DOHH2 (cell line): ENCODE measurements around the gene KANSL3.

Experiments
- H3F3A ChIP-seq: fragments of 200-600 bp; sonication (generic), shearing (Covaris generic); 2 replicates; pipeline ENCODE4 v1.6.0; 2016; ENCODE audit warnings: antibody characterized with exemption, mild to moderate bottlenecking; ENCODE audit not compliant: control insufficient read depth, insufficient read depth
- H3K27ac ChIP-seq: fragments of 200-600 bp; sonication (generic); 2 replicates; pipeline ENCODE4 v1.5.1; 2014; ENCODE audit warnings: low read depth, mild to moderate bottlenecking, low read length, moderate library complexity
- H3K27me3 ChIP-seq: fragments of 200-600 bp; sonication (generic); 2 replicates; pipeline ENCODE4 v1.6.1; 2014; ENCODE audit warnings: mild to moderate bottlenecking, low read length, mixed read lengths; ENCODE audit not compliant: control insufficient read depth
- H3K36me3 ChIP-seq: fragments of 200-600 bp; sonication (generic); 2 replicates; pipeline ENCODE4 v1.6.1; 2014; ENCODE audit warnings: mild to moderate bottlenecking, low read length, moderate library complexity, mixed read lengths; ENCODE audit not compliant: control insufficient read depth
- H3K4me1 ChIP-seq: fragments of 200-600 bp; sonication (generic); 2 replicates; pipeline ENCODE4 v1.6.1; 2014; ENCODE audit warnings: mild to moderate bottlenecking, low read length, mixed read lengths; ENCODE audit not compliant: control insufficient read depth
- H3K4me2 ChIP-seq: fragments of 200-600 bp; sonication (generic); 2 replicates; pipeline ENCODE4 v1.6.0; 2014; ENCODE audit warnings: mild to moderate bottlenecking, low read length, moderate library complexity
- H3K4me3 ChIP-seq: fragments of 200-600 bp; sonication (generic); 2 replicates; pipeline ENCODE4 v1.5.1; 2014; ENCODE audit warnings: mild to moderate bottlenecking, low read length, mixed read lengths
- H3K79me2 ChIP-seq: fragments of 200-600 bp; sonication (generic); 2 replicates; pipeline ENCODE4 v1.6.1; 2014; ENCODE audit warnings: mild to moderate bottlenecking, low read length, mixed read lengths; ENCODE audit not compliant: control insufficient read depth
- H3K9me2 ChIP-seq: fragments of 200-600 bp; sonication (generic); replicated peaks from 2 replicates; pipeline ENCODE4 v1.6.1; 2014; ENCODE audit warnings: mild to moderate bottlenecking, low read length, mixed read lengths; ENCODE audit not compliant: control insufficient read depth
- H3K9me3 ChIP-seq: fragments of 200-600 bp; sonication (generic); 2 replicates; pipeline ENCODE4 v1.6.1; 2014; ENCODE audit warnings: antibody characterized with exemption, low read length, mixed read lengths; ENCODE audit not compliant: control insufficient read depth, insufficient read depth
- H4K20me1 ChIP-seq: fragments of 200-600 bp; sonication (generic); 2 replicates; pipeline ENCODE4 v1.6.0; 2014; ENCODE audit warnings: low read depth, mild to moderate bottlenecking, antibody characterized with exemption, low read length, moderate library complexity; ENCODE audit not compliant: control insufficient read depth, insufficient read depth
- CTCF ChIP-seq: fragments of 200-600 bp; sonication (generic); IDR thresholded peaks from one replicate; pipeline ENCODE4 v1.5.1; 2014; ENCODE audit warnings: antibody characterized with exemption, mild to moderate bottlenecking, low read depth, low read length; ENCODE audit not compliant: poor library complexity, severe bottlenecking
- EZH2phosphoT487 ChIP-seq: fragments of 200-600 bp; sonication (generic); IDR thresholded peaks from 2 replicates; pipeline ENCODE4 v1.6.1; 2017; ENCODE audit warnings: borderline replicate concordance, mild to moderate bottlenecking, antibody characterized with exemption, low read length, moderate library complexity, mixed read lengths

KANSL3 gene

GRCh38 chr2:96579422-96579821 is 58.7 kb downstream of the KANSL3 start:
- H3F3A ChIP-seq, result no peaks in the 10 kb centered on the region; the same call in 1 of the 2 replicates
- H3K27me3 ChIP-seq, result no peaks in the 10 kb centered on the region
- no peaks in the 10 kb centered on the region for H3K9me3 ChIP-seq
- H3K27ac ChIP-seq, result no peak overlapping the region
- TF ChIP-seq EZH2phosphoT487 (no peak), CTCF (no peak)
- H3K4me3 ChIP-seq, result no peak overlapping the region
- no peaks in the 10 kb centered on the region for H3K79me2 ChIP-seq
- no peaks in the 10 kb centered on the region for H3K36me3 ChIP-seq
- H3K4me1 ChIP-seq, result no peaks in the 10 kb centered on the region
- H4K20me1 ChIP-seq, result no peaks in the 10 kb centered on the region
- H3K9me2 ChIP-seq, result no peaks in the 10 kb centered on the region
- no peak overlapping the region for H3K4me2 ChIP-seq

GRCh38 chr2:96578731-96579130 is 59.4 kb downstream of the KANSL3 start:
- Histone ChIP-seq H4K20me1 (no peaks in the 10 kb centered on the region), H3K27ac (no peak overlapping the region), H3K9me2 (no peaks in the 10 kb centered on the region), H3K4me2 (no peak overlapping the region), H3K9me3 (no peaks in the 10 kb centered on the region), H3K36me3 (no peaks in the 10 kb centered on the region), H3K4me3 (no peak overlapping the region), H3K27me3 (no peaks in the 10 kb centered on the region), H3K79me2 (no peaks in the 10 kb centered on the region), H3K4me1 (no peaks in the 10 kb centered on the region), H3F3A (no peaks in the 10 kb centered on the region; the same call in 1 of the 2 replicates)
- no peak for TF ChIP-seq CTCF
- no peak for TF ChIP-seq EZH2phosphoT487

GRCh38 chr2:96577501-96577900 is 60.6 kb downstream of the KANSL3 start:
- no peak overlapping the region for H3K4me2 ChIP-seq
- H3K9me2 ChIP-seq, result no peaks in the 10 kb centered on the region
- H4K20me1 ChIP-seq, result no peaks in the 10 kb centered on the region
- H3K9me3 ChIP-seq, result no peaks in the 10 kb centered on the region
- H3K36me3 ChIP-seq, result no peaks in the 10 kb centered on the region
- H3K4me1 ChIP-seq, result no peaks in the 10 kb centered on the region
- H3K4me3 ChIP-seq, result no peak overlapping the region
- no peaks in the 10 kb centered on the region for H3K27me3 ChIP-seq
- H3K79me2 ChIP-seq, result no peaks in the 10 kb centered on the region
- TF ChIP-seq CTCF, result no peak
- no peak for TF ChIP-seq EZH2phosphoT487
- no peak overlapping the region for H3K27ac ChIP-seq
- H3F3A ChIP-seq, result no peaks in the 10 kb centered on the region; the same call in 1 of the 2 replicates
